Prostate gland (tissue), 2 donors: Measurements from ENCODE around the gene ANKRD22.

Source experiments
- CTCF ChIP-seq, 4 experiments: fragments of 200-600 bp in 2 of 4; fragments of 450-650 bp in 2 of 4; sonication (generic) in 2 of 4; IDR thresholded peaks; 1 replicate in 3 of 4; 2 replicates in 1 of 4; pipeline ENCODE4 v1.5.1; 2016 to 2019; ENCODE audit warnings: antibody characterized with exemption in 4 of 4, mild to moderate bottlenecking in 2 of 4, moderate library complexity in 2 of 4
- POLR2A ChIP-seq: fragments of 450-650 bp; IDR thresholded peaks from one replicate; pipeline ENCODE4 v1.6.1; 2016; ENCODE audit warnings: antibody characterized with exemption, mild to moderate bottlenecking
- POLR2AphosphoS5 ChIP-seq: sonication (generic); formaldehyde crosslinking; IDR thresholded peaks from one replicate; pipeline ENCODE4 v1.6.1; 2017; ENCODE audit warnings: antibody characterized with exemption

GRCh38 chr10:88809621-88810020, 42.0 kb downstream of the ANKRD22 start:
- TF ChIP-seq CTCF (IDR thresholded peaks at IDR 0.05) = no peak
- no peak for TF ChIP-seq POLR2AphosphoS5
- TF ChIP-seq POLR2A = no peak
